Thoracic aorta (tissue), 2 donors: ENCODE measurements around the gene OARD1. TPM values are rescaled to one million over a fixed set of nuclear protein-coding genes. Genes with fewer than 3 reads are reported as not detected.
"Not testable (repeated sequence)": the region's sequence is repeated elsewhere in the genome, so short reads cannot be mapped to it uniquely, and the experiment has no call there.

Experiments
- ATAC-seq: fragments of 150-250 bp; one replicate; pipeline ENCODE4 v1.8.0; 2017; ENCODE audit warnings: low read depth; ENCODE audit not compliant: insufficient number of reproducible peaks, low FRiP score
- DNase-seq: peaks from one replicate; pipeline ENCODE4 v3.0.0-alpha.2; 2020; ENCODE audit warnings: low spot score
- H3K27ac ChIP-seq, 2 donors: fragments of 200-600 bp; sonication (generic); 1 replicate in 1 of 2; 2 replicates in 1 of 2; pipeline ENCODE4 v1.5.1; 2016; ENCODE audit warnings: mild to moderate bottlenecking in 2 of 2, moderate library complexity in 2 of 2
- H3K27me3 ChIP-seq: fragments of 200-600 bp; sonication (generic); replicated peaks from 2 replicates; pipeline ENCODE4 v1.6.0; 2016; ENCODE audit warnings: mild to moderate bottlenecking; ENCODE audit not compliant: insufficient read depth
- H3K36me3 ChIP-seq: fragments of 200-600 bp; sonication (generic); one replicate; pipeline ENCODE4 v1.5.1; 2016
- H3K4me1 ChIP-seq, 2 donors: fragments of 200-600 bp; sonication (generic); 1 replicate in 1 of 2; 2 replicates in 1 of 2; pipeline versions ENCODE4 v1.5.1 to v1.6.0; 2016; ENCODE audit warnings: low read depth in 2 of 2, mild to moderate bottlenecking in 1 of 2; ENCODE audit not compliant: control insufficient read depth in 1 of 2
- H3K4me3 ChIP-seq: fragments of 200-600 bp; sonication (generic); 2 replicates; pipeline ENCODE4 v1.5.1; 2016; ENCODE audit warnings: mild to moderate bottlenecking
- H3K9me3 ChIP-seq: fragments of 200-600 bp; sonication (generic); 2 replicates; pipeline ENCODE4 v1.5.1; 2016
- total RNA-seq, 2 donors: library from RNA; depleted of rRNA; stranded (reverse); fragments of >200 nt; gene quantifications; one replicate each; pipeline versions ENCODE4 v1.1.0 to v1.2.3, GENCODE V29; 2016
- TF ChIP-seq, protein P1 (sequence below): fragments of 200-600 bp; sonication (generic); IDR thresholded peaks from one replicate; pipeline ENCODE4 v1.5.1; 2019; ENCODE audit warnings: antibody characterized with exemption

OARD1 gene
- total RNA-seq, 2 donors from 2014 or later: 3.1 to 15.0 TPM

DNA sequence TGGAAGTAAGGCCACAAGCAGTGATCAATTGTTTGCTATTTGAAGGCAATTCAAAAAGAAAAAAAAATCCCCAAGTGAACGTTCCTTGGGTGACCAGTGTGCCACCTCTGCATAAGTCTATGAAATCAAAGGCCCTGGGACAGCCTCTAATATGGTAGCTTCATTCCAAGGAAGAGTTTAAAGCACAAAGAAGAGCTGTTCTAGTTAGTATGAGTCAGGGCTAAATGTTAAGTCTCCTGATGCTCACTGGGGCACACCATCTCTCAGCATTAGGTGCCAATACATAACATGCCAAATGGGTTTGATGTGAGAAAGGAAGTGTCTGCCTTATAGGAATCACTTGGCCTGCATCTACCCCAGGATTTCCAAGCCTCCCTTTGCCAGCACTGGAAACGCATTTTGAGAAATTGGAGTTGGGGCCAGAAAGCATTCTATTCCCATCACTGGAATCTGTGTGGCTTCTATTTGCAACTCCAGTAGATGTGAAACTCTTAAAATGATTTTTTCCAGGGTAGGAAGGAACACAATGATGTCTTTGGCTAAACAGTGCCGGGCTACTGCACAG, 46.1 kb downstream of the OARD1 start:
- TF ChIP-seq, protein P1, sequence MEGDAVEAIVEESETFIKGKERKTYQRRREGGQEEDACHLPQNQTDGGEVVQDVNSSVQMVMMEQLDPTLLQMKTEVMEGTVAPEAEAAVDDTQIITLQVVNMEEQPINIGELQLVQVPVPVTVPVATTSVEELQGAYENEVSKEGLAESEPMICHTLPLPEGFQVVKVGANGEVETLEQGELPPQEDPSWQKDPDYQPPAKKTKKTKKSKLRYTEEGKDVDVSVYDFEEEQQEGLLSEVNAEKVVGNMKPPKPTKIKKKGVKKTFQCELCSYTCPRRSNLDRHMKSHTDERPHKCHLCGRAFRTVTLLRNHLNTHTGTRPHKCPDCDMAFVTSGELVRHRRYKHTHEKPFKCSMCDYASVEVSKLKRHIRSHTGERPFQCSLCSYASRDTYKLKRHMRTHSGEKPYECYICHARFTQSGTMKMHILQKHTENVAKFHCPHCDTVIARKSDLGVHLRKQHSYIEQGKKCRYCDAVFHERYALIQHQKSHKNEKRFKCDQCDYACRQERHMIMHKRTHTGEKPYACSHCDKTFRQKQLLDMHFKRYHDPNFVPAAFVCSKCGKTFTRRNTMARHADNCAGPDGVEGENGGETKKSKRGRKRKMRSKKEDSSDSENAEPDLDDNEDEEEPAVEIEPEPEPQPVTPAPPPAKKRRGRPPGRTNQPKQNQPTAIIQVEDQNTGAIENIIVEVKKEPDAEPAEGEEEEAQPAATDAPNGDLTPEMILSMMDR: no peak
- ATAC-seq (no peak), DNase-seq (no peak)
- Histone ChIP-seq H3K9me3 (no peaks in the 10 kb centered on the region), H3K27me3 (no peaks in the 10 kb centered on the region), H3K27ac (no peak overlapping the region), H3K36me3 (no peaks in the 10 kb centered on the region), H3K4me1 (peaks cover 0 to 17% of the 10 kb centered on the region in 2 donors), H3K4me3 (no peak overlapping the region)

DNA sequence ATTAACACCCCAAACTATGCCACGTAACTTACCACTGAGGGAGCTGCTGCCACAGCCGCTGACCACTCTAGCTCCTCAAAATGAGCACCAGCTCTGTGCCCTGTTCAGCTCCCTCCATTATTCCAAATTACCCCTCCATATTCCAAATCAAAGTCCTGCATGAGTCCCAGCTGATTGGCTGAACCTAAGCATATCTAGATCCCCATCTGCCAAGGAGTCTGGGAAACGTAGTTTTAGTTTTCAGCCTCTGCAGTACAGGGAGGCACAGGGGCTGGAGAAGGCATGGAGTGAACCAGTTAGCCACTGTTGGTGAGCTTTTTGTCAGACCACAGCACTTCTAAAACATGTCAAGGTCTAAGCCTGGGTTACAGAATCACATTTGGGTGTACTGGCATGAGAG, 49.0 kb downstream of the OARD1 start:
- no peak for DNase-seq
- no peak for ATAC-seq
- H3K36me3 ChIP-seq: no peaks in the 10 kb centered on the region
- H3K9me3 ChIP-seq: no peaks in the 10 kb centered on the region
- TF ChIP-seq, protein P1: no peak
- H3K27ac ChIP-seq: no peak overlapping the region
- no peak overlapping the region for H3K4me3 ChIP-seq
- peaks cover 0 to 8% of the 10 kb centered on the region in 2 donors for H3K4me1 ChIP-seq
- no peaks in the 10 kb centered on the region for H3K27me3 ChIP-seq

DNA sequence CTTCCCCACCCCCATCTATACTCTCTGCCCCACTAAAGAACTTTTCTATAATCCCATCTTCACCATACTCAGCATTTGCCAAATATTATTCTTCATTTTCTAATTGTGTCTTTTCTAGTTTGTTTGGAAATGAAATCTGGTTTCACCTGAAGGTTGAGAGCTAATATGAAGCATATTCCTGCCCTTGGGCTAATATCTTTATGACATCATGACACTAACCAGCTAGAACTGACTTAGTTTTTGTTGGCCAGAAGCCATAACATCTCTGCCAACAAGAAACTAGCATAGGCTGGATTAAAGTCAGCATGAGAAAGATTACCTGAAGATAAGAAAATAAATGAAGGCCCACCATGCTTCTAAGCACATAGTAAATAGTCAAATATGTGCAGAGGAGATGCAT, 49.9 kb downstream of the OARD1 start:
- DNase-seq: no peak
- H3K27me3 ChIP-seq: no peaks in the 10 kb centered on the region

DNA sequence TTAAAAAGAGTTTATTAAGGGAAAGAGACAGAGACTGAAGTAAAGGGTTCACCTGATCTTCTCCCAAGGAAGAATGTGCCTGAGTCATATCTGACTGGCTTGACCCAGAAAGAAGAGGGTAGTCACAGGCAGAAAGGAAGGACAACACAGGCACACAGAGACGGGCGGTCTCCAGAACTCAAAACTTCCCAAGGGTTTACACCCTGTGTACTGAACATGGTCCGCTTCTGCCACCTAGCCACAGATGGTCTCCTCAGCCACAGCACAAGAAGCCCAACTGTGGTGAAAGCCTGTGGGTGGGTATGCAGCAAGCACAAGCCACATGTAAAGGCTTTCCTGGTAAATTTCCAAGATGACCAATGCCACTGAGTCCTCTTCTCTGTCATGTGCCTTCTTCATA, 50.3 kb downstream of the OARD1 start:
- ATAC-seq: no peak
- no peak for DNase-seq
- H3K9me3 ChIP-seq: no peaks in the 10 kb centered on the region
- no peak overlapping the region for H3K27ac ChIP-seq
- H3K27me3 ChIP-seq: no peaks in the 10 kb centered on the region
- H3K4me3 ChIP-seq: no peak overlapping the region
- H3K4me1 ChIP-seq: no peaks in the 10 kb centered on the region
- TF ChIP-seq, protein P1: no peak
- H3K36me3 ChIP-seq: no peaks in the 10 kb centered on the region

More for the DNA sequence above, 49.9 kb downstream of the OARD1 start:
- H3K27ac ChIP-seq: no peak overlapping the region
- TF ChIP-seq, protein P1: no peak
- no peak for ATAC-seq
- no peak overlapping the region for H3K4me3 ChIP-seq
- H3K4me1 ChIP-seq: peaks cover 0 to 2% of the 10 kb centered on the region in 2 donors
- no peaks in the 10 kb centered on the region for H3K9me3 ChIP-seq
- H3K36me3 ChIP-seq: no peaks in the 10 kb centered on the region

DNA sequence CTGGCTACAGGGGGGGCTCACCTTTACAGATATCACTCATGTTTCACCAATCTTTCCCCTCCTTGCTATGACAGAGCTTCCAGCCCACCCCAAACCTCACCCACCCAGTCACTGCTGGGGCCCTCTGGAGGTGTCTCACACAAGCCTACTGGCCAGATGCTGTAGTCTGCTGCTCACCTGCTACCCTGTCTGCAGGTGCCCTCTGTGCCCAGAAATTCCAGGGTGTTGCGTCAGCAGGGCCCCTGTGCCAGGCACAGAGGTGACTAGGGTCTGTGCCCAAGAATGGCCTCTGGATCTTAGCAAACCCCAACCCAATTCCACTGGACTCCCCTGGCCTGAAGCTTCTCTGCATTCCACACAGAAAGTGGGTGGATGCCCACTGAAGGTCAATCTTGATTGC, 54.5 kb downstream of the OARD1 start:
- no peaks in the 10 kb centered on the region for H3K9me3 ChIP-seq
- H3K4me1 ChIP-seq: no peaks in the 10 kb centered on the region
- H3K36me3 ChIP-seq: no peaks in the 10 kb centered on the region
- ATAC-seq (no peak), DNase-seq (no peak)
- H3K27me3 ChIP-seq: no peaks in the 10 kb centered on the region
- no peak overlapping the region for H3K4me3 ChIP-seq
- H3K27ac ChIP-seq: no peak overlapping the region
- TF ChIP-seq, protein P1: no peak

DNA sequence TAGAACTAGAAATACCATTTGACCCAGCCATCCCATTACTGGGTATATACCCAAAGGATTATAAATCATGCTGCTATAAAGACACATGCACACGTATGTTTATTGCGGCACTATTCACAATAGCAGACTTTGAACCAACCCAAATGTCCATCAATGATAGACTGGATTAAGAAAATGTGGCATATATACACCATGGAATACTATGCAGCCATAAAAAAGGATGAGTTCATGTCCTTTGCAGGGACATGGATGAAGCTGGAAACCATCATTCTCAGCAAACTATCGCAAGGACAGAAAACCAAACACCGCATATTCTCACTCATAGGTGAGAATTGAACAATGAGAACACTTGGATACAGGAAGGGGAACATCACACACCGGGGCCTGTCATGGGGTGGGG, 56.3 kb downstream of the OARD1 start:
- not testable (repeated sequence) for ATAC-seq, H3K4me1 ChIP-seq, H3K36me3 ChIP-seq, H3K4me3 ChIP-seq, H3K27ac ChIP-seq, H3K27me3 ChIP-seq, DNase-seq, H3K9me3 ChIP-seq
